PC-3 (cell line): ENCODE measurements around the gene CCNC.

Experiments used
- EZH2 ChIP-seq: fragments of 300-600 bp; sonication (generic); IDR thresholded peaks from one replicate; pipeline ENCODE4 v1.6.1; 2017; ENCODE audit warnings: antibody characterized with exemption, mild to moderate bottlenecking, low read length; ENCODE audit not compliant: unreplicated experiment
- EZH2phosphoT487 ChIP-seq: fragments of 300-600 bp; sonication (generic); IDR thresholded peaks from 2 replicates; pipeline ENCODE4 v1.6.1; 2018; ENCODE audit warnings: mild to moderate bottlenecking, antibody characterized with exemption, low read length, borderline replicate concordance
- TF ChIP-seq, protein P1 (sequence below): fragments of 300-600 bp; sonication (generic); conservative IDR thresholded peaks from 2 replicates; pipeline ENCODE4 v1.5.1; 2017; ENCODE audit warnings: antibody characterized with exemption, low read depth, mild to moderate bottlenecking, low read length

DNA sequence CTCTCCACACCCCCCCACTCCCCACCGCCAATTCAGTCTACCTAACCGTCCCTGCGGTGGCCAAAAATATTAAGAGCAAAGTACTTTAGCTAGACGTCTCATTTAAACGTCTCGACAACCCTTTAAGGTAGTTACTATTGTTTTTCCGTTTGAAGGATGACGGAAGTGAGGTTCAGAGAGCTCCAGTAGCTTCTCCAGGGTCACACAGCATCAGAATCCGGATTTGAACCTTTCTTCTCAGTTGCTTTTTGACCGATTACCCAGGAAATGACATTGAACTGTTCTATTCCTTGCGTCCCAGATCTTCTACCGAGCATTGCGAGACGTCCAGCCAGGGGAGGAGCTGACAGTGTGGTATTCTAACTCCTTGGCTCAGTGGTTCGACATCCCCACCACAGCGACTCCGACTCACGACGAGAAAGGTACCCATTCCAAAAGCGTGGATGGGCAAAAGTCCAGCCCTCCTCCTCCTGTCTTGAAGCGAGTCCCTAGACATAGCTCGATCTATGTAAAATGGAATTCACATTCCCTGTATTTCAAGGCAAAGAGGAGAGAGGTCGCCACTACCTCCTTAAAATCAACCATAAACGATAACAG, 40.5 kb upstream of the CCNC start:
- TF ChIP-seq, protein P1, sequence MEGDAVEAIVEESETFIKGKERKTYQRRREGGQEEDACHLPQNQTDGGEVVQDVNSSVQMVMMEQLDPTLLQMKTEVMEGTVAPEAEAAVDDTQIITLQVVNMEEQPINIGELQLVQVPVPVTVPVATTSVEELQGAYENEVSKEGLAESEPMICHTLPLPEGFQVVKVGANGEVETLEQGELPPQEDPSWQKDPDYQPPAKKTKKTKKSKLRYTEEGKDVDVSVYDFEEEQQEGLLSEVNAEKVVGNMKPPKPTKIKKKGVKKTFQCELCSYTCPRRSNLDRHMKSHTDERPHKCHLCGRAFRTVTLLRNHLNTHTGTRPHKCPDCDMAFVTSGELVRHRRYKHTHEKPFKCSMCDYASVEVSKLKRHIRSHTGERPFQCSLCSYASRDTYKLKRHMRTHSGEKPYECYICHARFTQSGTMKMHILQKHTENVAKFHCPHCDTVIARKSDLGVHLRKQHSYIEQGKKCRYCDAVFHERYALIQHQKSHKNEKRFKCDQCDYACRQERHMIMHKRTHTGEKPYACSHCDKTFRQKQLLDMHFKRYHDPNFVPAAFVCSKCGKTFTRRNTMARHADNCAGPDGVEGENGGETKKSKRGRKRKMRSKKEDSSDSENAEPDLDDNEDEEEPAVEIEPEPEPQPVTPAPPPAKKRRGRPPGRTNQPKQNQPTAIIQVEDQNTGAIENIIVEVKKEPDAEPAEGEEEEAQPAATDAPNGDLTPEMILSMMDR: no peak
- TF ChIP-seq EZH2: no peak
- no peak for TF ChIP-seq EZH2phosphoT487
